Keratinocyte (primary cell): ENCODE results near the gene SASH1.

Source experiments
- EZH2 ChIP-seq: IDR thresholded peaks from one replicate; pipeline ENCODE4 v1.6.1; 2012; ENCODE audit warnings: inconsistent platforms, mild to moderate bottlenecking, low read length, moderate library complexity
- TF ChIP-seq, protein P1 (sequence below), 3 experiments: IDR thresholded peaks in 1 of 3; conservative IDR thresholded peaks in 1 of 3; optimal IDR thresholded peaks in 1 of 3; 2 replicates in 2 of 3; 3 replicates in 1 of 3; pipeline versions ENCODE3 to v1.5.1; 2011; ENCODE audit warnings: low read length in 3 of 3, mild to moderate bottlenecking in 3 of 3, moderate library complexity in 2 of 3, control low read depth in 1 of 3, inconsistent platforms in 1 of 3; ENCODE audit not compliant: insufficient read depth in 2 of 3; ENCODE audit errors: extremely low read depth in 1 of 3

DNA sequence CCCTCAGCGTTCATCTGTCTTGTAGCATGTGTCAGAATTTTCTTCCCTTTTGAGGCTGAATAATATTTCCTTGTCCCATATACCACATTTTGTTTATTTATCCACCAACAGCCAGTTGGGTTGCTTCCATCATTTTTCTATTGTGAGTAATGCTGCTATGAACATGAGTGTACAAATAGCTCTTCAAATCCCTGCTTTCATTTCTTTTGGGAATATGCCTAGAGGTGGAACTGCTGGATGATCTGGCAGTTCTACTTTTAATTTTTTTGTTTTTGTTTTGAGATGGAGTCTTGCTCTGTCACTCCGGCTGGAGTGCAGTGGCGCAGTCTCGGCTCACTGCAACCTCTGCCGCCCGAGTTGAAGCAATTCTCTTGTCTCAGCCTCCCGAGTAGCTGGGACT, 64.7 kb downstream of the SASH1 start:
- TF ChIP-seq, protein P1, sequence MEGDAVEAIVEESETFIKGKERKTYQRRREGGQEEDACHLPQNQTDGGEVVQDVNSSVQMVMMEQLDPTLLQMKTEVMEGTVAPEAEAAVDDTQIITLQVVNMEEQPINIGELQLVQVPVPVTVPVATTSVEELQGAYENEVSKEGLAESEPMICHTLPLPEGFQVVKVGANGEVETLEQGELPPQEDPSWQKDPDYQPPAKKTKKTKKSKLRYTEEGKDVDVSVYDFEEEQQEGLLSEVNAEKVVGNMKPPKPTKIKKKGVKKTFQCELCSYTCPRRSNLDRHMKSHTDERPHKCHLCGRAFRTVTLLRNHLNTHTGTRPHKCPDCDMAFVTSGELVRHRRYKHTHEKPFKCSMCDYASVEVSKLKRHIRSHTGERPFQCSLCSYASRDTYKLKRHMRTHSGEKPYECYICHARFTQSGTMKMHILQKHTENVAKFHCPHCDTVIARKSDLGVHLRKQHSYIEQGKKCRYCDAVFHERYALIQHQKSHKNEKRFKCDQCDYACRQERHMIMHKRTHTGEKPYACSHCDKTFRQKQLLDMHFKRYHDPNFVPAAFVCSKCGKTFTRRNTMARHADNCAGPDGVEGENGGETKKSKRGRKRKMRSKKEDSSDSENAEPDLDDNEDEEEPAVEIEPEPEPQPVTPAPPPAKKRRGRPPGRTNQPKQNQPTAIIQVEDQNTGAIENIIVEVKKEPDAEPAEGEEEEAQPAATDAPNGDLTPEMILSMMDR (optimal IDR thresholded peaks at IDR 0.05 in 1 of 3, IDR thresholded peaks at IDR 0.05 in 1 of 3, conservative IDR thresholded peaks at IDR 0.05 in 1 of 3; ENCODE audit: extremely low read depth in 1 of 3, insufficient read depth in 2 of 3, low read length in 3 of 3): no peak
- TF ChIP-seq EZH2: no peak
